ENCODE measurements around the gene MVK.

- TF ChIP-seq, protein P1, sequence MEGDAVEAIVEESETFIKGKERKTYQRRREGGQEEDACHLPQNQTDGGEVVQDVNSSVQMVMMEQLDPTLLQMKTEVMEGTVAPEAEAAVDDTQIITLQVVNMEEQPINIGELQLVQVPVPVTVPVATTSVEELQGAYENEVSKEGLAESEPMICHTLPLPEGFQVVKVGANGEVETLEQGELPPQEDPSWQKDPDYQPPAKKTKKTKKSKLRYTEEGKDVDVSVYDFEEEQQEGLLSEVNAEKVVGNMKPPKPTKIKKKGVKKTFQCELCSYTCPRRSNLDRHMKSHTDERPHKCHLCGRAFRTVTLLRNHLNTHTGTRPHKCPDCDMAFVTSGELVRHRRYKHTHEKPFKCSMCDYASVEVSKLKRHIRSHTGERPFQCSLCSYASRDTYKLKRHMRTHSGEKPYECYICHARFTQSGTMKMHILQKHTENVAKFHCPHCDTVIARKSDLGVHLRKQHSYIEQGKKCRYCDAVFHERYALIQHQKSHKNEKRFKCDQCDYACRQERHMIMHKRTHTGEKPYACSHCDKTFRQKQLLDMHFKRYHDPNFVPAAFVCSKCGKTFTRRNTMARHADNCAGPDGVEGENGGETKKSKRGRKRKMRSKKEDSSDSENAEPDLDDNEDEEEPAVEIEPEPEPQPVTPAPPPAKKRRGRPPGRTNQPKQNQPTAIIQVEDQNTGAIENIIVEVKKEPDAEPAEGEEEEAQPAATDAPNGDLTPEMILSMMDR (conservative IDR thresholded peaks at IDR 0.05 in 1 of 2, IDR thresholded peaks at IDR 0.05 in 1 of 2; ENCODE audit: extremely low read depth in 1 of 2, insufficient read depth in 1 of 2, low read depth in 1 of 2, low read length in 2 of 2) = no peak
- TF ChIP-seq EZH2 (IDR thresholded peaks at IDR 0.05; ENCODE audit: borderline replicate concordance, low read length) = no peak
These were observed 65.7 kb downstream of the MVK start for GRCh38 chr12:109639151-109639872.
